Smooth muscle cell (in vitro differentiated cells): Measurements from ENCODE around the gene NUP107. TPM values are rescaled to one million over a fixed set of nuclear protein-coding genes. Genes with fewer than 3 reads are reported as not detected.

Source experiments
- DNase-seq: peaks from one replicate; lab custom pipeline; 2025; ENCODE audit not compliant: unreplicated experiment; lab: John Stamatoyannopoulos, UW
- H2AFZ ChIP-seq: fragments of 200-600 bp; sonication (generic); 2 replicates; pipeline ENCODE4 v1.6.0; 2016; ENCODE audit warnings: antibody characterized with exemption, low read depth, mild to moderate bottlenecking
- H3F3A ChIP-seq: fragments of 200-600 bp; sonication (generic); 2 replicates; pipeline ENCODE4 v1.6.0; 2017; ENCODE audit warnings: antibody characterized with exemption, low read depth
- H3K27ac ChIP-seq: fragments of 200-600 bp; sonication (generic); 2 replicates; pipeline ENCODE4 v1.5.1; 2016; ENCODE audit warnings: low read depth, mild to moderate bottlenecking
- H3K27me3 ChIP-seq: fragments of 200-600 bp; sonication (generic); 2 replicates; pipeline ENCODE4 v1.6.1; 2016; ENCODE audit warnings: low read depth, mild to moderate bottlenecking
- H3K36me3 ChIP-seq: fragments of 200-600 bp; sonication (generic); 2 replicates; pipeline ENCODE4 v1.5.1; 2016; ENCODE audit warnings: low read depth
- H3K4me1 ChIP-seq: fragments of 200-600 bp; sonication (generic); 2 replicates; pipeline ENCODE4 v1.5.1; 2016; ENCODE audit warnings: low read depth
- H3K4me2 ChIP-seq: fragments of 200-600 bp; sonication (generic); 2 replicates; pipeline ENCODE4 v1.6.0; 2016; ENCODE audit warnings: mild to moderate bottlenecking
- H3K4me3 ChIP-seq: fragments of 200-600 bp; sonication (generic); 2 replicates; pipeline ENCODE4 v1.5.1; 2016; ENCODE audit warnings: mild to moderate bottlenecking
- H3K79me2 ChIP-seq: fragments of 200-600 bp; sonication (generic); 2 replicates; pipeline ENCODE4 v1.6.0; 2016; ENCODE audit warnings: low read depth, mild to moderate bottlenecking
- H3K9ac ChIP-seq: fragments of 200-600 bp; sonication (generic); 2 replicates; pipeline ENCODE4 v1.6.0; 2016; ENCODE audit warnings: low read depth
- H3K9me3 ChIP-seq: fragments of 200-600 bp; sonication (generic); replicated peaks from 2 replicates; pipeline ENCODE4 v1.5.1; 2016; ENCODE audit warnings: low read depth
- H4K20me1 ChIP-seq: fragments of 200-600 bp; sonication (generic); 2 replicates; pipeline ENCODE4 v1.6.0; 2016; ENCODE audit warnings: low read depth
- CTCF ChIP-seq: fragments of 200-600 bp; sonication (generic); IDR thresholded peaks from 2 replicates; pipeline ENCODE4 v1.5.1; 2017; ENCODE audit warnings: borderline replicate concordance, mild to moderate bottlenecking, antibody characterized with exemption; ENCODE audit not compliant: insufficient read depth, poor library complexity, severe bottlenecking
- WGBS: methylation state at CpG from one replicate; pipeline ENCODE4 v1.1.7; 2016; ENCODE audit warnings: low lambda C conversion rate; 5-methylcytosine and 5-hydroxymethylcytosine counted together
- polyA plus RNA-seq: library from polyadenylated mRNA; unstranded; fragments of >200 nt; fragmentation: Nextera tagmentation; extraction: Ambion mirVana; gene quantifications from 2 replicates; pipeline ENCODE4 v1.2.1, GENCODE V29; 2016
- total RNA-seq: library from RNA; depleted of rRNA; stranded (reverse); fragments of >200 nt; gene quantifications from 2 replicates; pipeline ENCODE4 v1.2.3, GENCODE V29; 2014

NUP107 gene
- total and polyA plus RNA-seq, 2 experiments from 2014 or later, result 39.9 to 51.1 TPM

- H3K9me3 ChIP-seq, result no peaks in the 10 kb centered on the region
- TF ChIP-seq CTCF, result no peak
- peak overlapping the region; percentile 88 for H2AFZ ChIP-seq
- no peaks in the 10 kb centered on the region for H3K27me3 ChIP-seq
- peak overlapping the region; percentile 45 for H3K9ac ChIP-seq
- peaks cover 11% of the 10 kb centered on the region for H3K79me2 ChIP-seq
- no peaks in the 10 kb centered on the region for H3K36me3 ChIP-seq
- H3K4me3 ChIP-seq, result peak overlapping the region; percentile 68
- WGBS, result 10% methylated on average over 15 of the region's 15 CpGs
- H3K4me2 ChIP-seq, result peak overlapping the region; percentile 89
- peak; percentile 40 for DNase-seq
- H3K4me1 ChIP-seq, result peaks cover 14% of the 10 kb centered on the region
- H3F3A ChIP-seq, result no peaks in the 10 kb centered on the region
- H4K20me1 ChIP-seq, result no peaks in the 10 kb centered on the region
- H3K27ac ChIP-seq, result peak overlapping the region; percentile 1
Measured at GRCh38 chr12:68746572-68747180, 59.9 kb downstream of the NUP107 start.

GRCh38 chr12:68749443-68749842 lies 62.7 kb downstream of the NUP107 start:
- peaks cover 4% of the 10 kb centered on the region for H3K36me3 ChIP-seq
- WGBS, result 96% methylated on average over 3 of the region's 3 CpGs
- no peak for TF ChIP-seq CTCF

GRCh38 chr12:68749861-68750260 lies 63.1 kb downstream of the NUP107 start:
- no peak for DNase-seq
- no peak overlapping the region for H2AFZ ChIP-seq
- no peak overlapping the region for H3K4me2 ChIP-seq
- no peak overlapping the region for H3K27ac ChIP-seq
- no peaks in the 10 kb centered on the region for H3K9me3 ChIP-seq
- peaks cover 4% of the 10 kb centered on the region for H3K36me3 ChIP-seq
- no peaks in the 10 kb centered on the region for H3F3A ChIP-seq
- peaks cover 14% of the 10 kb centered on the region for H3K4me1 ChIP-seq
- peaks cover 11% of the 10 kb centered on the region for H3K79me2 ChIP-seq
- no peak overlapping the region for H3K9ac ChIP-seq
- no peaks in the 10 kb centered on the region for H3K27me3 ChIP-seq
- WGBS, result 93% methylated on average over 4 of the region's 4 CpGs
- no peak overlapping the region for H3K4me3 ChIP-seq
- TF ChIP-seq CTCF, result no peak
- no peaks in the 10 kb centered on the region for H4K20me1 ChIP-seq

More at GRCh38 chr12:68749443-68749842, 62.7 kb downstream of the NUP107 start:
- Histone ChIP-seq H3K4me2 (no peak overlapping the region), H3F3A (no peaks in the 10 kb centered on the region), H3K4me3 (no peak overlapping the region), H3K27me3 (no peaks in the 10 kb centered on the region), H3K27ac (no peak overlapping the region), H4K20me1 (no peaks in the 10 kb centered on the region), H3K9ac (no peak overlapping the region), H3K4me1 (peaks cover 14% of the 10 kb centered on the region), H2AFZ (no peak overlapping the region), H3K9me3 (no peaks in the 10 kb centered on the region), H3K79me2 (peaks cover 11% of the 10 kb centered on the region)
- no peak for DNase-seq

- 94% methylated on average over 4 of the region's 4 CpGs for WGBS
- H3K9ac ChIP-seq, result no peak overlapping the region
- H3K9me3 ChIP-seq, result no peaks in the 10 kb centered on the region
- no peaks in the 10 kb centered on the region for H4K20me1 ChIP-seq
- H3K4me3 ChIP-seq, result no peak overlapping the region
- DNase-seq, result no peak
- H3K79me2 ChIP-seq, result peaks cover 11% of the 10 kb centered on the region
- H2AFZ ChIP-seq, result no peak overlapping the region
- peaks cover 4% of the 10 kb centered on the region for H3K36me3 ChIP-seq
- H3K4me1 ChIP-seq, result peaks cover 14% of the 10 kb centered on the region
- H3F3A ChIP-seq, result no peaks in the 10 kb centered on the region
- H3K4me2 ChIP-seq, result no peak overlapping the region
- no peaks in the 10 kb centered on the region for H3K27me3 ChIP-seq
- no peak for TF ChIP-seq CTCF
- no peak overlapping the region for H3K27ac ChIP-seq
Measured at GRCh38 chr12:68750506-68750905, 63.7 kb downstream of the NUP107 start.
